ENCODE data around the gene PREPL.
"Not testable (repeated sequence)": the region's sequence is repeated elsewhere in the genome, so short reads cannot be mapped to it uniquely, and the experiment has no call there.

- not testable (repeated sequence) for TF ChIP-seq KDM1A (IDR thresholded peaks at IDR 0.05); POLR2AphosphoS5 (IDR thresholded peaks at IDR 0.05; ENCODE audit: control insufficient read depth, insufficient read depth, low read depth, low read length); EP300 (IDR thresholded peaks at IDR 0.05; ENCODE audit: low read length); CHD4 (IDR thresholded peaks at IDR 0.05; ENCODE audit: insufficient read depth, insufficient replicate concordance, low read depth, low read length, poor library complexity, severe bottlenecking); MBD1 (CRISPR knock-in tag; IDR thresholded peaks at IDR 0.05); NEUROD1 (IDR thresholded peaks at IDR 0.05; ENCODE audit: borderline replicate concordance, low read depth, low read length, partially characterized antibody)
- TF ChIP-seq, protein P1, sequence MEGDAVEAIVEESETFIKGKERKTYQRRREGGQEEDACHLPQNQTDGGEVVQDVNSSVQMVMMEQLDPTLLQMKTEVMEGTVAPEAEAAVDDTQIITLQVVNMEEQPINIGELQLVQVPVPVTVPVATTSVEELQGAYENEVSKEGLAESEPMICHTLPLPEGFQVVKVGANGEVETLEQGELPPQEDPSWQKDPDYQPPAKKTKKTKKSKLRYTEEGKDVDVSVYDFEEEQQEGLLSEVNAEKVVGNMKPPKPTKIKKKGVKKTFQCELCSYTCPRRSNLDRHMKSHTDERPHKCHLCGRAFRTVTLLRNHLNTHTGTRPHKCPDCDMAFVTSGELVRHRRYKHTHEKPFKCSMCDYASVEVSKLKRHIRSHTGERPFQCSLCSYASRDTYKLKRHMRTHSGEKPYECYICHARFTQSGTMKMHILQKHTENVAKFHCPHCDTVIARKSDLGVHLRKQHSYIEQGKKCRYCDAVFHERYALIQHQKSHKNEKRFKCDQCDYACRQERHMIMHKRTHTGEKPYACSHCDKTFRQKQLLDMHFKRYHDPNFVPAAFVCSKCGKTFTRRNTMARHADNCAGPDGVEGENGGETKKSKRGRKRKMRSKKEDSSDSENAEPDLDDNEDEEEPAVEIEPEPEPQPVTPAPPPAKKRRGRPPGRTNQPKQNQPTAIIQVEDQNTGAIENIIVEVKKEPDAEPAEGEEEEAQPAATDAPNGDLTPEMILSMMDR (IDR thresholded peaks at IDR 0.05 in 2 of 3, conservative IDR thresholded peaks at IDR 0.05 in 1 of 3; ENCODE audit: insufficient read depth in 2 of 3, low read depth in 1 of 3, low read length in 3 of 3), result not testable (repeated sequence)
Observed at GRCh38 chr2:44303766-44304165, 57.5 kb downstream of the PREPL start.

Measured in K562 (cell line).